Activated naive CD8-positive, alpha-beta T cell treated with anti-CD3 and anti-CD28 coated beads, Interleukin-2, amount 50 U/mL, for 16 hours (primary cell): Measurements from ENCODE around the gene HMGA1.
"Not testable (repeated sequence)": the region's sequence is repeated elsewhere in the genome, so short reads cannot be mapped to it uniquely, and the experiment has no call there.

Source experiments
- DNase-seq: peaks from one replicate; pipeline ENCODE4 v3.0.0-alpha.2; 2020; ENCODE audit warnings: low read depth, low spot score

The HMGA1 gene

DNA sequence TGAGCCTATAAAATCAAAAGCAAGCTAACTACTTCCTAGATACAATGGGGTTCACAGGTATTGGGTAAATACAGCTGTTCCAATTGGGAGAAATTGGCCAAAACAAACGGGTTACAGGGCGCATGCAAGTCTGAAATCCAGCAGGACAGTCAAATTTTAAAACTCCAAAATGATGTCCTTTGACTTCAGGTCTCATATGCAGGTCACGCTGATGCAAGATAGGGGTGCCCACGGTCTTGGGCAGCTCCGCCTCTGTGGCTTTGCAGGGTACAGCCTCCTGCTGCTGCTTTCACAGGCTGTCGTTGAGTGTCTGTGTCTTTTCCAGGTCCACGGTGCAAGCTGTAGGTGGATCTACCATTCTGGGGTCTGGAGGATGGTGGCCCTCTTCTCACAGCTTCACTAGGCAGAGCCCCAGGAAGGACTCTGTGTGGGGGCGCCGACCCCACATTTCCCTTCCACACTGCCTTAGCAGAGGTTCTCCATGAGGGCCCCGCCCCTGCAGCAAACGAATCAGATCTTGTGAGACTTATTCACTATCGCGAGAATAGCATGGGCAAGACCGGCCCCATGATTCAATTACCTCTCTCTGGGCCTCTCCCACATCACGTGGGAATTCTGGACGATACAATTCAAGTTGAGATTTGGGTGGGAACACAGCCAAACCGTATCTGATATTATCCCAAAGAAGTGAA, 24.0 kb downstream of the HMGA1 start:
- no peak for DNase-seq

DNA sequence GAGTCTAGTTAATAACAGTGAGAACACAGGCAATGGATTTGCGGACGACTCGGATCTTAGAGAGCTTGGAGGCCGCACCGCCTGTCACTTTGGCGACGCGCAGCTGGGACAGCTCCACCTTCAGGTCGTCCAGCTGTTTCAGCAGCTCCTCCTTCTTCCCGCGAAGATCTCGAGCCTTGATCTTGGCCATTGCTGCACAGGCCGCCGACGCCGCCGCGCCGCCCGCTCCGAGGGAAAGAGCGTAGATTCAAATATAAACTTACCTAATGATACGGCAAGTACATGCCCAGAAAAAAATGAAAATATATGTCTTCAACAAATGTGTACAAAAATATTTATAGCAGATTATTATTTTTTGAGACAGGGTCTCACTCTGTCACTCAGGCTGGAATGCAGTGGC, 26.8 kb downstream of the HMGA1 start:
- DNase-seq = not testable (repeated sequence)

DNA sequence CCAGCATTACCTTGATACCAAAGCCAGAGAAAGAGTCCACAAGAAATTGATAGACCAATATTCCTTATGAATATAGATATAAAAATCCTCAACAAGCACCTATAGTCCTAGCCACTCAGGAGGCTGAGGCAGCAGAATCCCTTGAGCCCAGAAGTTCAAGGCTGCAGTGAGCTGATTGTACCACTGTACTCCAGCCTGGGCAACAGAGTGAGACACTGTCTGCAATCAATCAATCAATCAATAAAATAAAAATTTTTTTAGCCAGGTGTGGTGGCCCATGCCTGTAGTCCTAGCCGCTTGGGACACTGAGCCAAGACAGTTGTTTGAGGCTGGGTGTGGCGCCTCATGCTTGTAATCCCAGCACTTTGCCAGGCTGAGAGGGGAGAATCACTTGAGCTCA, 31.1 kb downstream of the HMGA1 start:
- DNase-seq = no peak

DNA sequence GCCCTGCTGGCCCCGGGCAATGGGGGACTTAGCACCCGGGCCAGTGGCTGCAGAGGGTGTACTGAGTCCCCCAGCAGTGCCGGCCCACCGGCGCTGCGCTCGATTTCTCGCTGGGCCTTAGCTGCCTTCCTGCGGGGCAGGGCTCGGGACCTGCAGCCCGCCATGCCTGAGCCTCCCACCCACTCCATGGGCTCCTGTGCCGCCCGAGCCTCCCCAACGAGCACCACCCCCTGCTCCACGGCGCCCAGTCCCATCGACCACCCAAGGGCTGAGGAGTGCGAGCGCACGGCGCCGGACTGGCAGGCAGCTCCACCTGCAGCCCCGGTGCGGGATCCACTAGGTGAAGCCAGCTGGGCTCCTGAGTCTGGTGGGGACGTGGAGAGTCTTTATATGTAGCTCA, 32.5 kb downstream of the HMGA1 start:
- not testable (repeated sequence) for DNase-seq

DNA sequence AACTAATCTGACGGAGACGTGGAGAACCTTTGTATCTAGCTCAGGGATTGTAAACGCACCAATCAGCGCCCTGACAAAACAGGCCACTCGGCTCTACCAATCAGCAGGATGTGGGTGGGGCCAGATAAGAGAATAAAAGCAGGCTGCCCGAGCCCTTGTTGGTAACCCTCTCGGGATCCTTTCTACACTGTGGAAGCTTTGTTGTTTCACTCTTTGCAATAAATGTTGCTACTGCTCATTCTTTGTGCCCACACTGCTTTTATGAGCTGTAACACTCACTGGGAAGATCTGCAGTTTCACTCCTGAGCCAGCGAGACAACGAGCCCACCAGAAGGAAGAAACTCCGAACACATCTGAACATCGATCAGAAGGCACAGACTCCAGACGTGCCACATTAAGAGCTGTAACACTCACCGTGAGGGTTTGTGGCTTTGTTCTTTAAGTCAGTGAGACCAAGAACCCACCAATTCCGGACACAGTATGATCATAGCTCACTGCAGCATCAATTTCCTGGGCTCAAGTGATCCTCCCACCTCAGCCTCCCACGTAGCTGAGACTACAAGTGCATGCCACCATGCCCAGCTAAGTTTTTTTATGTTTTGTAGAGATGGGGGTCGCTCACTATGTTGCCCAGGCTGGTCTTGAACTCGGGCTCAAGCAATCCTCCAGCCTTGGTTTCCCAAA, 33.1 kb downstream of the HMGA1 start:
- DNase-seq = not testable (repeated sequence)

DNA sequence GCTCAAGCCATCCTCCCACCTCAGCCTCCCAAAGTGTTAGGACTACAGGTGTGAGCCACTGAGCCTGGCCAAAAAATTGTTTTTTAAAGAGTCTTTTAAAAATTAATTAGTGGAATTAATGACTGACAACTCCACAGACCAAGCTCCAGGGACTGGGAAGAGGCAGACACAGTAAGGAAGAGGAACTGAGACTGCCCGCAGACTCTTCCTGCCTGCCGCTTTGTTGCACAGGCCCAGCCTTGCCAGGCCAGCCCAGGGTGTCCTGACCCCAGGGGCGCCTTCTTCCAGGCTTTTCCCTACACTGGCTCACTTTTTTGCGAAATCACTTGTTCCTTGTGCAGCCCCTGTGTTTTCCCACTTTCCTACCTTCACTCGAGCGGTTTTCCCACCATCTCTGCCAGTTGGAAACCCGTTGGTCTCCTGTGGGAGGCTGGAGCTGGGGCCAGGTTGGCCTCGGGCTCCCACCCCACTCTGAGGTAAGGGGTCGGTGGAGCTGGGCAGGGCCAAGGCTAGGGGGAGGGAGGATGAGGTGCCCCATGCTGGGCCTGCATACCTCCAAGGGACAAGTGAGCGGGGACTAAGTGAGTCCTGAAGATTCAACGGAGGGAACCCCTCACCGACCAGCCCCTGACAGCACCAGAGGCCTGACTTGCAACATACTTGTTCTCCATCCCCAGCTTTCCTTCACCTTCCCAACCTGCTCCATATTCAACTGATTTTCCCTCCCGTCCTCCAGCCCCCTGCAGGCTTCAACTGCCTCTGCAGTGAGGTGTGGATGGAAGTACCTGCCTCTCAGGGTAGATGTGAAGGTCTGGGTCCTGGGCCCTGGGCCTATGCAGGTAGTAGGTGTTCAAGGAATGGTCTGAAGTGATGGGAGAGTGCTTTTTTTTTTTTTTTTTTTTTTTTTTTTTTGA, 35.6 kb downstream of the HMGA1 start:
- no peak for DNase-seq

DNA sequence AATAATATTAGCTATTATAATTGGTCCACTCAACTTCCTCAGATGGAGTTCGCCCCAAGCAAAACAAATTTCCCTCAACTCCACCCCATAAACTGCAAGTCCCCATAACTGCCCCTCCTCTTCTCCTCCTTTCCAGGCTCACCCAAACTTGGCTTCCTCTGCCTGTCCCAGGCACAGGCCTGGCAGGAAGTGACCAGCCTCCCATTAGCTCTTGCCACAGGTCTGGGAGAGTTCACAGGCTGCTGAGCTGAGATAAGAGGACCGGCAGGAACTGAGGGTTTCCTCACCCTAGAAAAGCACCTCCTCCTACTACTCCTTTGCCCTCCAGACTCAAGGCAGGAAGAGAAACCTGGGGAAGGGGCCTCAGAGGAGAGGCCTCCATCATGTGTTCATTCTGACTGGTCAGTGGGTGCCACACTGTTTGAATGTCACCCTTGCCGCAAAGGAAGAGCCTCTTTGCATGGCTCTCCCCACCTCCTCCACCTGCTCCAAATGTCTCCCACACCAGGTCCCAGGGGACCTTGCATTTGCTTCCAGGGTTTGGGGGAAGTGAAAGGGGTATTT, 36.7 kb downstream of the HMGA1 start:
- DNase-seq = no peak

DNA sequence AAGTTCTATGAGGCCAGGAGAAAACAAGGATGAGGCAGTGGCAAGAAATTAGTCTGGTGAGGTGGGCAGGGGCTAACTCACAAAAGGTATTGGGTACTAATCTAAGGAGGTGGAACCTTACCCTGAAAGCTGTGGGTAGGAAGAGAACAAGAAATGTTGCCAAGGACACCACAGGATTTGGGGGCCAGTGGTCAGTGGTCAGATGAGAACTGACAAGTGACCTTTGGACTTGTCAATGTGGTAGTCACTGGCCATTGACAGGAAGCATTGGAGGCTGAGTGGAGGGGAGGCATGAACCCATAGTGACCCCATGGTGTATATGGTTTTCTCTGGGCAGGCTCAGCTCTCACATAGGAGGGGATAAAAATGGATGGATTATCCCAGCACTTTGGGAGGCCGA, 37.5 kb downstream of the HMGA1 start:
- DNase-seq = no peak

DNA sequence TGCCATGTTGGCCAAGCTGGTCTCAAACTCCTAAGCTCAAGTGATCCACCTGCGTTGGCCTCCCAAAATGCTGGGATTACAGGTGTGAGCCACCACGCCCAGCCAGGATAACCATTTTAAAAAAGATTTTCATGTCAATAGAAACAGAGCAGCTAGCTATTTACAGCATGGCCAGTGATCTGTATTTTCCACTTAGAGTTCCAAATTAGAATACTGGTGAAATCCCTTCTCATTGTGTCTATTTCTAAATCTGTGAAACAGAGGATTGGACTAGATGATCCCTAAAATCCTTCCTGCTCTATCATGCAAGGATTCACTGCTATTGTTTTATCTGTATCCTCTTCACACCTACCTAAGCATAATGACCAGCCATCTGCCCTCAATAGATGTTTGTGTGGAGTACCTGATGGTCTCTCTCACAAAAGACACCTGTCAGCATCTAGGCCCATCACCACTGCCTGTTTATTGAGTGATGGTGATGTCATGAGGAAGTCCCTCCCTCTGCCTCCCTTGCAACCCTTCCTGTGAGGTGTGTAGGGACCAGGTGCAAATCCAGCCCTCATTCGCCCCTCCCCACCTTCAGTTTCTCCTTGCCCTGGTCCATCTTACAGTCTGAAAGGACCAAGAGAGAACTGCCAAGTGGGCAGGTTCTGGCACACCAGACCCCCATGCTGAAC, 38.6 kb downstream of the HMGA1 start:
- DNase-seq = no peak

DNA sequence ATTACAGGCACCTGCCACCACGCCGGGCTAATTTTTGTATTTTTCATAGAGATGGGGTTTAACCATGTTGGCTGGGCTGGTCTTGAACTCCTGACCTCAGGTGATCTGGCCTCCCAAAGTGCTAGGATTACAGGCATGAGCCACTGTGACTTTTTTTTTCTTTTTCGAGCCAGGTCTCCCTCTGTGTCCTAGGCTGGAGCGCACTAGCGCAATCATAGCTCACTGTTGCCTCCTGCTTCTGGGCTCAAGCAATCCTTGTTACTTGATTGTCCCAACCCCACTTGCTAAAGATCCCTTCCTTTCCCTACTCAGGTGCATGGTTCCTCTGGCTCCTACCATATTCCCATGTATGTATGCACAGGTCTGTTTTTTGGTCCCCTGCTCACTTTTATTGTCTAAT, 39.5 kb downstream of the HMGA1 start:
- DNase-seq = no peak

DNA sequence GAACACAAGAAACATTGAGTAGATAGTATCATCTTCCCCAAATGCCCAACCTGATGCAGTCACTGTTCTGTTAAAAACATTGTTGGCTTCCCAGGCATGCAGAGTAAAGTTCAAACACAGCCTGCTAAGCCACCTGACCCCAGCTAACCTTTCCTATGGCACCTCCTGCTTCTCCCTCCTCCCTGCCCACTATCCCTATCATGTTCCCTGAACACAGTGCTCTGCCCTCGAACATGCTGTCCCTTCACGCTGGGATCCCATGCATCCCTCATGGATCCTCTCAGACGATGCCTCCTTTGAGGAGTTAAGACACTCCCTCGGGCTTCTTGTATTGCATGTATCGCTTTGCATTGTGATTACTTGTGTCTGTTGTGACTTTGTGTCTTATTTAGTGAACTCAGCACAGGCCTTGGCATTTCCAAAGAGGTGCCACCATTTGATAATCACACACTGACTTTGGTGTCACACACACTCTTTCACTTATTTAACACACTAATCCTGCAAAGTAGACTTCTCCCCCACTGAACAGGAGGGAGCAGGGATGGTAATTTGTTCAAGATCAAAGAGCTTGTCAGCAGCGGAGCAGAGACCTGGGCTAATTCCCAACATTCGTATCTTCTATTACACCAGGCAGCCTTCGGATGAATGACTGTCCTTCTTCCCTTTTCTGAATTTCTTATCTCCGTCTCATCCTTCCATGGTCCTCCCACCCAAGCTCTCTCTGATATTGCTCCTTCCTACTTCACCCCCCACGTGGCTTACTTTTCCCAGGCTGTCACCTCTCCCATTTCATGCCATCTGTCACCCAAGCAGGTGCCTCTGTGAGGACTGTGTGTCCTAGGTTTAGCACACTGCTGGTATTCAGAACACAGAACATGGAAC, 40.4 kb downstream of the HMGA1 start:
- DNase-seq = no peak

DNA sequence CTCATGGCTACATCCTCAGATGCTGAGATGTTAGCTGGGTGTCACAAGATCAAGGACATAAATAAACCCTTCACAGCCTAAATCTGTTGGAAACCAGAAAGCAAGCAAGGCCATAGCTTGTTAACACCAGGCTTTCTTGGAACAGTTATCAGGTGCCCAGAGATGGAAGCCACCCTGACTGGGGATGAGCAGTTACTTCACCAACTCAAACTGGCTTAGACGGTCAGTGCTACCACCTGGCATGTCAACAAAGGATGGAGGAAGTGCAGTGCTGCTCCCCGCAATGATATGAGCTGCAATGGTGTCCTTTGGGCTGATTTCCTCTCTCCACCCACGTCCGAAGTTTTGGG, 41.1 kb downstream of the HMGA1 start:
- no peak for DNase-seq

DNA sequence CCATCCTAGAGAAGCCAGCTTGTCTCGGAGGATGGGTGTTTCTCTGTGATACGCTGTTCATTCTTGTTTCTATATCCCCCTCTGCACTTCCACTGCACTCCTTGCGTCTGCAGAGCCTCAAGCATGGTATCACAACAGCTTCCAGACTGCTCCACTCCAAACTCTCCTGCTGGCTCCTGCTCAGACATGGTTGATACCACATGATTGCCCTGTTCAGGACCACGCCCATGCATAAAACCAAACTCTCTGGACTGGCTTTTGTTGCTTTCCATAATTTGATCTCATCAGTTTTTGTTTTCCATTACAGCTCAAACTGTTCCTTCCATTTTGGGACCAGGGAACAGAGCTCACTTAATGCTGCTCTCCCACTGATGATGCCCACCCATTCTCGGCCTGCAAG, 42.2 kb downstream of the HMGA1 start:
- no peak for DNase-seq

DNA sequence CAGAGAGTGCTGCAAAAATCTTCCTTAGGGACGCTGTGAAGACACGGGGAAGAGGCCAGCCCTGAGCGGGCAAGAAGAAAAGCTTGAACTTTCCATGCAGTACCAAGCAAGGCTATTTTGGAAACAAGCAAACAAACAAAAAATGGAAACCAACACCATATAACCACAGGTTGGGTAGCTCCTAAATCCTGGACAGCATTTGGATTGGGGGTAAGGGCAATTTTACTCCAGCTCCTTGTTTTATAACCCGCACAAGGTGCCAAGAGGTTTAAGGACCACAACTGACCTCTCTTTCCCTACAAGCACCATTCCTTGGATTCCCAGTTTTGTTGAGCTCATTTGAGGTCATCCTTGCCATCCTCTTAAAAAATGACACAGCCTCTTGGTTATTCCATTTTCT, 43.5 kb downstream of the HMGA1 start:
- no peak for DNase-seq

DNA sequence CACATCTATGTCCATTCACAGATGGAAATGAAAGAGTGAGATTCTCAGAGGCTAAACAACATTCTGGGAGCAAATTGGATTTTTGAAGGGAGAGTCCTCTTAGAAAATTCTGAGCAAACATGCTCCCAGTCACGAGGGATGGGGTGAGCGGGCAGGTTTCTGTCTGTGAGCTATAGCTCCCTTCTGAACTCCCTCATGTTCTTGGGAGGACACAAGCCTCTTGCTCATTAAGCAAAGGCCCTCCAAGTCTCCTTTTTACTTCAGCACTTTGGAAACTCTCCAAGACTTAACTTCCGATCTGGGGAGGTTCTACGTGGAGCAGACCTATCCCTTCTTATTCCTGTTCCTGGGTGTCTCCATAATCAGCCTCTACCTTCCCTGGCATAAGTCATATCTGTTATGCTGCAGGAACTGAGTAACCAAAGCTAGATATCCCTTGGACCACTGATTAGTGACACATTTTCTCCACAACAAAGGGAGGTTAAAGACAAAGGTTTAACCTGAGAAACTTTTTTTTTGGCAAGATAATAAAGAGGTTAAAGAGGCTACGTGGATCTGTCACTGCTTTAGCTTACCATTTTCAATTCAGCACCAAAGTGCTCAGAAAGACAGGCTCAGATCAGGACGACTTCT, 45.1 kb downstream of the HMGA1 start:
- no peak for DNase-seq

DNA sequence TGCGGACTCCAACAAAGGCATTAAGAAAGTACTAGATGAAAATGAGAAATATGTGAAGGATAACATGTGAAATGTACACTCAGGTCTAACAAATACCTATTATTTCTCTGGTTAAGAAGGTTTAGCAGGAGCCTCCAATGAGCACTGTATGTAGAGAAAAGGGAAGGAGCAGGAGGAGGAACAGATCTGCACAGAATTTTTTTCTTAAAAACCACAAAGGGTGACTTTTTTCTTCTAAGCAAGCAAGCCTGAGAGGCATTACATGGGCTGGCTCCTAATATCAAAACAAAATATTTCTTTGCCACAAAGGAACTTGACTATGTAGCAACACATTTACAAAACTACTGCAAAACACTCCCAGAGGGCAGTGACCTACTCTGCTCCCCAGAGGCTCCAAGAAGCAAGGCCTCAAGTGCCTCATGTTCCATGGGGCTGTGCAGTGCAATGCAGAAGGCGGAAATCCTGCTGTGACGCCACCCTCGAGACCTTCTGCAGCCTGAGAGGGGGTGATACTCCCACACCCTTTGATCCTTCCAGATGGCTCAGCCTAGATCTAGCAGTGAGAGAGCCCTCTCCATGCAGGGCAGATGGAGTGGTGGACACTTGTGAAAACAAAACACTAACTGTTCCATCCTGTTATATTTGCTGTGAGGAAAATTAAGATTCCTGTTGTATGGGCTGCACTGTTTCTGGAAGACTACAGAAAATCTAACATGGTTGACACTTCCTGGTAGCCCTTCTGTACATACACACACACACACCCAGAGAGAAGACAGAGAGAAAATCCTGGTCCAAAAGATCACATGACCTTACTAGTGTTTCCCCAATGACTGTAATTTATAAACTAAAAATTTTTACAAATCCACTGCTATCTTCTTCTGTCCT, 48.1 kb downstream of the HMGA1 start:
- DNase-seq = no peak

DNA sequence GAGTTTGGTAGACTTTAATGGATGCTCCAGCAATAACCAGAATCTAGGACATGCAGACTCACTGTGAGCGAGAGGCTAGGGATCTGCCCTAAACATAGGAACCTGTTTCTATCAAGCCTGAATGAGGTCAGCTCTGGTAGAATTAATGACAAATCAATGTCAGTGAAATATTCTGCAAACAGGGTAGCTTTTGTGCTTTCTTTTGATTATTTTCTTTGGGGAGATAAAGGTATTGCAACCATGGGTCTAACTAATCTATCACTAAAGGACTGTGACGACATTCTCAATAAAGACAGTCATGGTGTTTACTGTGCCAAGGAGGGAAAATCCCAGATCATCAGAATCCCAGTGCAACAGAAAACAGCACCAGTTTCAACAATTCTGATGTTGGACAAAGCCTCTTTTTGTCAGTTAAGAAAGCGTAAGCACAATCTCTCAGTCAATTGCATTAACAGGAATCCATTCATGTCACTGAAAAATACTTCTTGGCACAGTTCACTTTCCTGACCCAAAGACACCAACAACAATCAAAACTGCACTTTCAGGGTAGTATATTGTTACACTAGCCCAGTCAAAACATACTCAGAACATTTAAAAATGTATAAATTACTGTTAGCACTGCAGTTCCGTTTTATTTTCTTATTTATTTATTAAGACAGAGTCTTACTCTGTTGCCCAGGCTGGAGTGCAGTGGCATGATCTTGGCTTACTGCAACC, 48.9 kb downstream of the HMGA1 start:
- no peak for DNase-seq

DNA sequence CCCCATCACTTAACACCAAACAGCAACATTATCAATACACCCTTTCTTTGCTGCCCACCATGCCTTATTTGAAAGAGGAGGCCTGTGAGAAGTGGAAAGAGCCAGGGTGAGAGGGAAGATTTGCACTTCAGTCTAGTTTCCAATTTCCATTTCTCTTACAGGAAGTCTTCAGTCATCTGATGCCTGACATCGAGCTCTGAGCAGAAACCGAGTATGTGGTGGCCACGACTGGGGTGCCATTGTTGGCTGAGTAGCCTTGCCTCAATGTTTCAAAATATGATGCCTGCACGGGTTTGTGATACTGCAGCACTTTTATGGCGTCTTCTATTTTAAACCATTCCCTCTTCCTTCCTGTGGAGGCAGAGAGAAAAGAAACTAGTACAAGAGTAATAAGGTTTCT, 51.9 kb downstream of the HMGA1 start:
- DNase-seq = no peak

DNA sequence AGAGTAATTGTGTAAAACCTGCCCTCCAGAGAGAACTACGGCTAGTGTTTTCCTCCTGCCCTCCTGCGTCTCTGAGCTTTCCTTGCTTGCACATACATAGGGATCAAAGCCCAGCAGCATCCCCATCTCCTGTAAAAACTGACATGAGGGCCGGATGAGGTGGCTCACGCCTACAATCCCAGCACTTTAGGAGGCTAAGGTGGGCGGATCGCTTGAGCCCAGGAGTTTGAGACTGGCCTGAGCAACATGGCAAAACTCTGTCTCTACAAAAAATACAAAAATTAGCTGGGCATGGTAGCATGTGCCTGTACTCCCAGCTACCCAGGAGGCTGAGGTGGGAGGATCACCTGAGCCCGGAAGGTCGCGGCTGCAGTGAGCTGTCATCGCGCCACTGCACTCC, 52.5 kb downstream of the HMGA1 start:
- no peak for DNase-seq
